T-helper 9 cell (primary cell): ENCODE results near the gene AFF3.

Source experiments
- DNase-seq: peaks from one replicate; pipeline ENCODE4 v3.0.0-alpha.2; 2020

Gene AFF3

GRCh38 chr2:99622534-99622933 is 519.9 kb downstream of the AFF3 start:
- no peak for DNase-seq

DNA sequence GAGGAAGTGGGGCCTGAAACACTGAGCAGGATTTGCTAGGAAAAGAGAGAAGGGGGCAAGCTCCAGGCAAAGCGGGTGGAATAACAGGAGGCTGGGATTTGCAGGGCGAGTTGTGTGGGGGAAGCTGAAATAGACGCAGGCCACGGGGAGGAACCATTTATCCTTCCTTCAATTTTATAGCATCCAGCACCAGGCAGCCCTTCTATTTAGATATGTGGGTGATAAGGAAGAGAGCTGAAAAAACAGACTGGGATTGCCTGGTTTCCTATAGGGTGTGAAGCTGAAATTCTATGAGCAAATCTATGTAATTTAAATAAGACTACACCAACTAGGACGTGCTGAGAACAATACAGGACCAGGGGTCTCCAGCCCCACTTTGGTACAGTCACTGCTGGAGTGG is 520.6 kb downstream of the AFF3 start:
- DNase-seq, result no peak

GRCh38 chr2:99621106-99621505 is 521.3 kb downstream of the AFF3 start:
- DNase-seq, result no peak

- DNase-seq, result no peak
Observed at GRCh38 chr2:99619151-99619550, 523.2 kb downstream of the AFF3 start.

GRCh38 chr2:99618579-99619097 is 523.8 kb downstream of the AFF3 start:
- no peak for DNase-seq

- no peak for DNase-seq
Observed at GRCh38 chr2:99617811-99618210, 524.6 kb downstream of the AFF3 start.

DNA sequence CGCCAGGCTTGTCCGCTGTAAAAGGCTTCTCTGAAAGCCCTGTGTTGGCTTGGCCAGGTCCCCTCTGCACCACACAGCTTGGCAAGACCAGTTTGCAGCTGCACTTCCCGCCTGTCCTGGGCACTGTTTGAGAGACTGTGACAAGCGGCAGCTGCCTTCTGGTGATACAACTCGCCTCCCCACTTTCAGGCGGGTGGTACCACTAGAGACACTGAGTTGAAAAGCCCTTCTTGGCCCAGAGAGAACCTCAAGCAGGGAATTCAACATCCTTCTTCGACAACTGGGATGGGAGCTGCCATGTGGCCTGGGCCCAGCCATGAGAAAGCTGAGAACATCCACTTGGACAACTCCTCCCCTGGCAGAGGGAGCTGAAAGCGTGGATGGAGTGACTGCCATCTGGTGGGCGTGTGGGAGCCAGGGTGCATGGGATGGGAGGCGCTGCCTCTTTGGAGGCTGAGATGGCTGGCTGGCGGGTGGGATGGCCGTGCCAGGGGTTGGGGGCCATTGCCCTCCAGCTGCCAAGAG is 527.1 kb downstream of the AFF3 start:
- no peak for DNase-seq

GRCh38 chr2:99613980-99614379 is 528.4 kb downstream of the AFF3 start:
- no peak for DNase-seq

DNA sequence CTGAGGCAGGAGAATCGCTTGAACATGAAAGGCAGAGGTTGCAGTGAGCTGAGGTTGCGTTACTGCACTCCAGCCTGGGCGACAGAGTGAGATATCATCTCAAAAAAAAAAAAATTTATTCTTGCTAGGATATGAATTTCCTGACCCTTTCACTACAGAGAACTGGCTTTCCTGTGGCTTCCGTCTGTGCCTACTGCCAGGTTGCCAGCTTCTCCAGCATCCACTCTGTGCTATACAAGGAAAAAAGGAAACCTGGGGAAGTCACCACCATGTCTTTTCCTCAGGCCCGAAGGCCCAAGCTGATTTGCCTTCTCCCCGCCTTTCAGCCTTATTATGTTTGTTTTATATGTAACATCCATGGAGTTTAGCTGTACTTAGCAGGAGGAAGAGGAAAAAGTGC is 530.6 kb downstream of the AFF3 start:
- DNase-seq, result no peak

GRCh38 chr2:99611034-99611433 is 531.4 kb downstream of the AFF3 start:
- DNase-seq, result no peak

DNA sequence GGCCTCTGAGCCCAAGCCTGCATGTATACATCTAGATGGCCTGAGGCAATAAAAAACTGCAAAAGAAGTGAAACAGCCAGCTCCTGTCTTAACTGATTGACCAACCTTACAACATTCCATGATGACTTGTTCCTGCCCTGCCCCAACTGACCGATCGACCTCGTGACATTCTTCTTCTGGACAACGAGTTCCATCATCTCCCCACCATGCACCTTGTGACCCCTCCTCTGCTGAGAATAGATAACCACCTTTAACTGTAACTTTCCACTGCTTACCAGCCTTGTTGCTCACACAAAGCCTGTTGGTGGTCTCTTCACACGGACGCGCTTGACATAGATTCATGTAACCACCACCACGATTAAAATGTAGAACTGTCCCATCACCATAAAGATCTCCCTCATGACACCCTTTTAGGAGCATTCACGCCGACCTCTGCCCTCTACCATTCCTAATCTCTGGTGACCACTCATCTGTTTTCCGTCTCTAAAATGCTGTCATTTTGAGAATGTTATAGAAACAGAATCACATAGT is 532.5 kb downstream of the AFF3 start:
- DNase-seq, result no peak

DNA sequence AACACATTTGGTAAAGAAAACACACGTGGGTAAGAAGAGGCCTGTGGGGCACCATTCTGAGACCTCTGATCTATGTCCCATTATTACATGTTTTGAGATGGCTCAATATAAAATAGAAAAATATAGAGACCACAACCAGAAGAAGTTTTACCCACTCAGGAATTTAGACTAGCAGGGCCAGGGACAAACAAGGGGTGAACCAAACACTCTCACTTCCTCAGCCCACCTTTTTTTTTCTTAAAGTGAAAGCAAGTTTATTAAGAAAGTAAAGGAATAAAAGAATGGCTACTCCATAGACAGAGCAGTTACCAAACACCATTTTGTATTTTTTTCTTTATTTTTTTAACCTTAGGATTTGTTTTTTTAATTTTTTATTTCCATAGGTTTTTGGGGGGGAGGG is 533.5 kb downstream of the AFF3 start:
- no peak for DNase-seq

- no peak for DNase-seq
Observed at GRCh38 chr2:99607861-99608491, 534.4 kb downstream of the AFF3 start.

- DNase-seq, result no peak
Observed at GRCh38 chr2:99607454-99607853, 534.9 kb downstream of the AFF3 start.

DNA sequence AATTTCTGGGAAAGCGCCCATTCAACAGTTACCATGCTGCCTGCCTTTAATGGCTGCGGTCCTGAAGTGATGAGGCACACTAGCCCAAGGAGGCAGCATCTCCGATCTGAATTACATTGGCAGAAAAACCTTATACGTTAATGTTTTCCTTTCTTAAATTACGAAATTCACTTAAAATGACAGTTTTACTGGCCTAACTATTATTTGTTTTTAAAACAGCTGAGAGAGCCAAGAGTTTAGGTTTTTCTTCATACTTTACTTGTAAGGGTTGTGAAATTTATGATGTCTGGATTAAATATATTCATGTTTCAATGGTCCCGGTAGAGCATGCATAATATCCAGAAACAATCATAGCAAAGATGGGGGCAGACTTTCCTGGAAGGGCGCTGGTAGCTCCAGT is 537.4 kb downstream of the AFF3 start:
- no peak for DNase-seq

DNA sequence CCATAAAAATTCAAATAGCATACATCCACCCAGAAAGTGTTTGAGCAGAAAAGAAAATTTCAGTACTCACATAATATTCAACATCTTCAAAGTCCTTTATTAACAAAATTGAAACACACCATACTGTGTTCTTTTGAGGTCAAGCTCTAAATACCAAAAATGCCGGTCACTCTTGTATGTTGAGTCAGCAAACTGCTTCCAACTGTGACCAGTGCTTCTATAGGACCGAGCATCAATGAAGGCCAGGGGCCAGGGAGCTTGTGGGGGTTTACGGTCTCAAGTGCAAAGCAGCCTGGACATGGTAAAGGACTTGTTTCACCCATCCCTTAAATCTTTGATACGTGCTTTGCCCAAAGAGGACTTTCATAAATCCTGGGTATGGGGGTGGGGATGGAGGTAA is 539.9 kb downstream of the AFF3 start:
- DNase-seq, result no peak

- DNase-seq, result no peak
Observed at GRCh38 chr2:99600981-99601651, 541.3 kb downstream of the AFF3 start.

DNA sequence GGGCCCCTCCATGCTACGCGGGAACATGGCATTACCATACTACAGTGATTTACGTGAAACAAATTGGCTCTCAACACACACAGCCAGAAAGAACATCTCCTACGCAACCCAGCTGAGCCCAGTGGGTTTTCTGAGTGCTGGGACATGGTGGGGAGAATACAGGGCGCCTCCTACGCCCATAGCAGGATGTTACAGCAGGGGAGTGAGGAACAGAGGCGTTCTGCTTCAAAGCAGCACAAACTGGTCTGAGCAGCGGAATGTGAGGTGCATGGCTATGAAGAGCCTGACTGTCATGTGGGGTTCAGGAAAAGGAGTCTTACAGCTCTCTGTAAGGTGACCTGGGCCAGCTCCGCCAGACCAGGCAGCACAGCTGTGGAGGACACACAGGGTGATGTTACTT is 543.9 kb downstream of the AFF3 start:
- no peak for DNase-seq

DNA sequence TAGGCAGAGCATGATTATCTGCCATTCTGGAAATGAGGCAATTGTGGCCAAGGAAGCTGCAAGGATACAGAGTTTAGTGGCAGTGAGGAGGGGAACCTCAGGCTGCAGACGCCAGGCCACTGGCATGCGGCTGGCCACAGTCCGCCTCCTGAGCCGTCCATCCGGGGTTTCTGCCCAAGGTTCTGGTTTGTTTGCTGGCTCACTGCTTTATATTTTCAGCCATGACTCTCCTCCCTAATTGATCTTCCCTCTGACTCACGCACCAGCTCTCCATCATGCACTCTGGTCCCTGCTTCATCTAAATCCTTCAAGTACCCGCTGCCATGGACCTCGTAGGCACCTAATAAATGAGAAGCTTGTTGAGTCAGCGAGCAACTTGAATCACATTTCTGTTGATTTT is 544.8 kb downstream of the AFF3 start:
- no peak for DNase-seq

- DNase-seq, result no peak
Observed at GRCh38 chr2:99595373-99595772, 547.0 kb downstream of the AFF3 start.

GRCh38 chr2:99593692-99594427 is 548.5 kb downstream of the AFF3 start:
- DNase-seq, result no peak

GRCh38 chr2:99576775-99577174 is 565.6 kb downstream of the AFF3 start:
- DNase-seq, result no peak

DNA sequence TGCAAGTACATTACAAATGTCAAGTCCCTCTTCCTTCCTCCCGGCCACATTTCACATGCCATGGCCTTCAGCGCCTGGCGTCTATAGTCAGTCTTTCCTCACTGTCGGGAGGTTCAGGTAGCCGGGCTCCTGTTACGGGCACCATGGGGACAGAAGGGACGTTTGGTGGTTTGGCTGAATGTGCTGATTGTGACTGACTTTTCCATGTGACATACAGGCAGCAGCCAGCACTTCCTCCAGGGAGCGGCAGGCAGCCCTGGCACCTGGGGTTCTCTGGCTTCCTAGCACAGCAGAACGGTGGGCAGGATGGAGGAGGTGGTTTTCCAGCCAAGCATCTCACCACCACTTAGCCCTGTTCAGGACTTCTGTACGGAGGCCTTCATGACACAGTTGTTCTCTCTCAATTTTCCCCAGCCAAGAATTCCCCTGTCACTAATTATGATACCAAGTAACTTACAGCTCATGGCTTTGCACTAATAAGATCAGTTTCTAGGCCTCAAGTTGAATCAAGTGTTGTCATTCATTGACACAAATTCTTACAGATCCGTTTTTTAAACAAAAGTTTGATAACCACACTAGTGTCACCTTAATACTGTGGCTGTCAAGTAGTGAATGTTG is 568.6 kb downstream of the AFF3 start:
- no peak for DNase-seq
